Cardiac muscle cell (in vitro differentiated cells and primary cell): Measurements from ENCODE around the gene HS3ST4. TPM values are rescaled to one million over a fixed set of nuclear protein-coding genes. Genes with fewer than 3 reads are reported as not detected.

Experiments
- DNase-seq, 2 donors: peaks; one replicate each; pipeline versions ENCODE4 v3.0.0 to v3.0.0-alpha.2; 2010 to 2017; ENCODE audit warnings: low read depth in 1 of 2, low spot score in 1 of 2
- H3K27ac ChIP-seq: fragments of 200-600 bp; sonication (generic); 2 replicates; pipeline ENCODE4 v1.5.1; 2016
- H3K27me3 ChIP-seq: fragments of 200-600 bp; sonication (generic); 2 replicates; pipeline ENCODE4 v1.6.0; 2016; ENCODE audit warnings: control low read depth
- H3K36me3 ChIP-seq: fragments of 200-600 bp; sonication (generic); 2 replicates; pipeline ENCODE4 v1.5.1; 2016; ENCODE audit warnings: control low read depth
- H3K4me1 ChIP-seq: fragments of 200-600 bp; sonication (generic); 2 replicates; pipeline ENCODE4 v1.8.1; 2017; ENCODE audit warnings: low read depth, mild to moderate bottlenecking, mixed run types
- H3K4me3 ChIP-seq: fragments of 200-600 bp; sonication (generic); 2 replicates; pipeline ENCODE4 v1.5.1; 2016; ENCODE audit warnings: mild to moderate bottlenecking
- H3K9me3 ChIP-seq: fragments of 200-600 bp; sonication (generic); 2 replicates; pipeline ENCODE4 v1.5.1; 2017; ENCODE audit warnings: low read depth, mild to moderate bottlenecking, control low read depth
- CTCF ChIP-seq: IDR thresholded peaks from 2 replicates; pipeline ENCODE4 v1.5.1; 2012; ENCODE audit warnings: low read depth, mild to moderate bottlenecking, low read length
- polyA plus RNA-seq: library from polyadenylated mRNA; unstranded; fragments of >200 nt; fragmentation: Nextera tagmentation; extraction: Ambion mirVana; gene quantifications from 2 replicates; pipeline ENCODE4 v1.2.1, GENCODE V29; 2016
- total RNA-seq: library from RNA; depleted of rRNA; stranded (reverse); fragments of >200 nt; gene quantifications from 2 replicates; pipeline ENCODE4 v1.2.3, GENCODE V29; 2016

Gene HS3ST4
- total and polyA plus RNA-seq, 2 experiments from 2014 or later = 0.13 to 0.27 TPM

DNA sequence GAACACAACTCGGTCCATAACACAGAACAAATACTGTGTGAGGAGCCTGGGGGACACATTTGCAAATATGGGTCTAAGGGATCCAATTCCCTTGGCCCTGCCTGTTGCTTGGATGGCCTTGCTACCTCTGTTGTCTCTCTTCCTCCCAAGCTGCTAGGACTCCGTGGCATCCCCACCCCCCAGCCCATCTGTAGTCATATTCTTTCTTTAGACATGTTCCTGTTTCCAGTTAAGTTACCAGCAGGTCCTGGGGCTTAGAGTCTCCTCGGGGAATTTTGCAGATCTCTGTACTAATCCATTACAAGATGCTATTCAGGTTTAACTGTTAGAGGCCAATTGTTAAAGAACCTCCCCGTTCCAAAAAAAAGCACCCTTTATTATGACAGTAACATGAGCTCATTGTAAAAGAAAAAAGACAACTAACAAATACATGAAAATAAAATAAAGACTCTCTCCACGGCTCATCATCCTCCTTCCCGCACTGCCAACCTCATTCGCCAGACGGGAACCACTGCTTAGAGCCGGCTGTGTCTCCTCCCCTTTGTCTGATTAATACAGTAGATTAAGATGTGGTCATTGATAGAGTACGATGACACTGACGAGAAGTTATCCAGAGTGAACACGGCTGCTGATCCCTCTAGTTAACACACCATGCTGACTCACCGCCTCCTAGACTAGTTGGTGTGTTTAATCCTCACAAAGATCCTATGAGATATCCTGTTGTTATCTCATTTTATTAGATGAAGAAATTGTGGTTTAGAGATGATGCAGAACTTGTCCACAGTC, 22.2 kb downstream of the HS3ST4 start:
- TF ChIP-seq CTCF = no peak
- Histone ChIP-seq H3K4me1 (no peaks in the 10 kb centered on the region), H3K9me3 (no peaks in the 10 kb centered on the region), H3K27me3 (no peaks in the 10 kb centered on the region), H3K4me3 (no peak overlapping the region), H3K27ac (no peak overlapping the region), H3K36me3 (no peaks in the 10 kb centered on the region)
- no peak for DNase-seq

- Histone ChIP-seq H3K4me3 (no peak overlapping the region), H3K4me1 (no peaks in the 10 kb centered on the region), H3K27ac (no peak overlapping the region), H3K36me3 (no peaks in the 10 kb centered on the region), H3K27me3 (no peaks in the 10 kb centered on the region), H3K9me3 (no peaks in the 10 kb centered on the region)
- TF ChIP-seq CTCF = no peak
- DNase-seq = no peak
Observed at GRCh38 chr16:25716186-25716585, 24.4 kb downstream of the HS3ST4 start.

GRCh38 chr16:25721439-25721838, 29.7 kb downstream of the HS3ST4 start:
- Histone ChIP-seq H3K9me3 (no peaks in the 10 kb centered on the region), H3K4me3 (no peak overlapping the region), H3K27me3 (no peaks in the 10 kb centered on the region), H3K4me1 (no peaks in the 10 kb centered on the region), H3K27ac (no peak overlapping the region), H3K36me3 (no peaks in the 10 kb centered on the region)
- no peak for TF ChIP-seq CTCF
- DNase-seq = no peak

GRCh38 chr16:25726430-25727098, 34.8 kb downstream of the HS3ST4 start:
- no peaks in the 10 kb centered on the region for H3K36me3 ChIP-seq
- no peak for TF ChIP-seq CTCF
- H3K4me1 ChIP-seq = no peaks in the 10 kb centered on the region
- DNase-seq = no peak
- H3K4me3 ChIP-seq = no peak overlapping the region
- no peak overlapping the region for H3K27ac ChIP-seq
- no peaks in the 10 kb centered on the region for H3K27me3 ChIP-seq
- H3K9me3 ChIP-seq = no peaks in the 10 kb centered on the region

- no peaks in the 10 kb centered on the region for H3K4me1 ChIP-seq
- H3K27ac ChIP-seq = no peak overlapping the region
- no peaks in the 10 kb centered on the region for H3K36me3 ChIP-seq
- no peak for TF ChIP-seq CTCF
- no peak for DNase-seq
- H3K4me3 ChIP-seq = no peak overlapping the region
- H3K27me3 ChIP-seq = no peaks in the 10 kb centered on the region
- no peaks in the 10 kb centered on the region for H3K9me3 ChIP-seq
Observed at GRCh38 chr16:25729188-25729915, 37.6 kb downstream of the HS3ST4 start.
